Stimulated activated naive B cell treated with anti-CD40 and anti-IgM and Interleukin-4, amounts not matched to agents 10 μg/mL and 1 μg/mL and 100 μg/mL, for 72 hours (primary cell): ENCODE results near the gene C17orf114.

Experiments
- ATAC-seq, 2 donors: fragments of 150-1000 bp; cut with Tn5 transposase; replicated peaks; 2 replicates each; pipeline ENCODE4 v1.10.0; 2021; ENCODE audit warnings: moderate library complexity in 1 of 2
- DNase-seq: peaks from one replicate; pipeline ENCODE4 v3.0.0; 2021
- H3K27ac Mint-ChIP-seq: one replicate; pipeline ENCODE4 v1.8.0; 2022; ENCODE audit warnings: mild to moderate bottlenecking, mixed read lengths
- H3K27me3 Mint-ChIP-seq, 2 donors: one replicate each; pipeline ENCODE4 v1.8.0; 2022; ENCODE audit warnings: mixed read lengths in 2 of 2
- H3K36me3 Mint-ChIP-seq, 2 donors: one replicate each; pipeline ENCODE4 v1.8.0; 2022; ENCODE audit warnings: mixed read lengths in 2 of 2, mild to moderate bottlenecking in 1 of 2
- H3K4me1 Mint-ChIP-seq, 2 donors: one replicate each; pipeline ENCODE4 v1.8.0; 2022; ENCODE audit warnings: mixed read lengths in 2 of 2, mild to moderate bottlenecking in 1 of 2
- H3K4me3 Mint-ChIP-seq, 2 donors: one replicate each; pipeline ENCODE4 v1.8.0; 2022; ENCODE audit warnings: mild to moderate bottlenecking in 2 of 2, mixed read lengths in 2 of 2, moderate library complexity in 1 of 2
- H3K9me3 Mint-ChIP-seq, 2 donors: one replicate each; pipeline ENCODE4 v1.8.0; 2022; ENCODE audit warnings: mixed read lengths in 2 of 2, mild to moderate bottlenecking in 1 of 2

Gene C17orf114

DNA sequence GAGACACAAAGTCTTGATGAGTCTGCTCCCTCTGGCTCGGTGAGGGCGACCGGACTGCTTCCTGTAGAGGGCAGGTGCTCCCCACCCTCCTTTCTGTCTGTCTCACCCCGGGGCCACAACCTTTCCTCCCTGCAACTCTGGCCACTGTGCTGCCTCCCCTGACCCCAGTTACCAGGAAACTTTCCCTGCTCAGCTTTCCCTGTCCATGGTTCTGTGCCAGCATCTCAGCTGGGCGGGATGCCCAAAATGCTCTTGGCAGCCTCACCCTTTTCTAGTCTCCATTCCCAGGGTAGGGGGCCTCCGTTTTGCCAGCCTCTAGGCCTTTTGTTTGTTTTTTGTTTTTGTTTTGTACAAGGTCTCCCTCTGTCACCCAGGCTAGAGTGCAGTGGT is 6.2 kb upstream of the C17orf114 start:
- Mint-ChIP-seq H3K4me3 (peak overlapping the region; percentile 81 to 83), H3K9me3 (no peaks in the 10 kb centered on the region), H3K27me3 (no peaks in the 10 kb centered on the region), H3K27ac (no peak overlapping the region), H3K4me1 (peaks cover 12 to 28% of the 10 kb centered on the region in 2 donors), H3K36me3 (peaks cover 13 to 26% of the 10 kb centered on the region in 2 donors)
- ATAC-seq = no peak
- no peak for DNase-seq

GRCh38 chr17:4807605-4808377 is 5.7 kb upstream of the C17orf114 start:
- Mint-ChIP-seq H3K27me3 (no peaks in the 10 kb centered on the region), H3K27ac (peak overlapping the region; percentile 86), H3K4me3 (peak overlapping the region; percentile 81 to 83), H3K9me3 (no peaks in the 10 kb centered on the region), H3K36me3 (peaks cover 13 to 26% of the 10 kb centered on the region in 2 donors), H3K4me1 (peaks cover 12 to 28% of the 10 kb centered on the region in 2 donors)
- DNase-seq (no peak), ATAC-seq (no peak)

- peaks cover 13 to 21% of the 10 kb centered on the region in 2 donors for H3K36me3 Mint-ChIP-seq
- H3K27me3 Mint-ChIP-seq = no peaks in the 10 kb centered on the region
- ATAC-seq = peak; percentile 97 to 98
- peaks cover 12 to 28% of the 10 kb centered on the region in 2 donors for H3K4me1 Mint-ChIP-seq
- peak within 1 kb of the TSS; percentile 81 to 83 for H3K4me3 Mint-ChIP-seq
- H3K9me3 Mint-ChIP-seq = no peaks in the 10 kb centered on the region
- peak; percentile 80 for DNase-seq
- H3K27ac Mint-ChIP-seq = peak within 1 kb of the TSS; percentile 86
Observed at GRCh38 chr17:4806777-4807604, 4.9 kb upstream of the C17orf114 start, which contains the start of gene PLD2. TSS of gene PLD2 (plus strand) at chr17:4807152. CDS start at chr17:4807773, 621 bp downstream.

GRCh38 chr17:4806456-4806776 is 4.3 kb upstream of the C17orf114 start:
- no peak for DNase-seq

GRCh38 chr17:4800462-4801196 is 1.5 kb downstream of the C17orf114 start:
- H3K4me1 Mint-ChIP-seq = peaks cover 16 to 37% of the 10 kb centered on the region in 2 donors
- H3K4me3 Mint-ChIP-seq = no peak overlapping the region
- ATAC-seq = peak; percentile 53 to 62
- DNase-seq = no peak
- H3K27me3 Mint-ChIP-seq = no peaks in the 10 kb centered on the region
- H3K9me3 Mint-ChIP-seq = no peaks in the 10 kb centered on the region
- H3K36me3 Mint-ChIP-seq = peaks cover 22 to 29% of the 10 kb centered on the region in 2 donors
- peak overlapping the region; percentile 68 for H3K27ac Mint-ChIP-seq

More at GRCh38 chr17:4806456-4806776, 4.3 kb upstream of the C17orf114 start:
- Mint-ChIP-seq H3K36me3 (peaks cover 13 to 19% of the 10 kb centered on the region in 2 donors), H3K9me3 (no peaks in the 10 kb centered on the region), H3K4me1 (peaks cover 12 to 29% of the 10 kb centered on the region in 2 donors), H3K27me3 (no peaks in the 10 kb centered on the region), H3K27ac (peak overlapping the region; percentile 31), H3K4me3 (peak overlapping the region; percentile 63 to 78)
- no peak for ATAC-seq

- Mint-ChIP-seq H3K9me3 (no peaks in the 10 kb centered on the region), H3K27me3 (peaks cover 6 to 11% of the 10 kb centered on the region in 2 donors), H3K4me3 (peak overlapping the region; percentile 96 to 100), H3K4me1 (peaks cover 16 to 38% of the 10 kb centered on the region in 2 donors), H3K27ac (peak overlapping the region; percentile 100), H3K36me3 (peaks cover 22 to 29% of the 10 kb centered on the region in 2 donors)
- peak in 1 of 2 donors; percentile 41 for ATAC-seq
- no peak for DNase-seq
Observed at GRCh38 chr17:4796552-4796920, 5.6 kb downstream of the C17orf114 start.

DNA sequence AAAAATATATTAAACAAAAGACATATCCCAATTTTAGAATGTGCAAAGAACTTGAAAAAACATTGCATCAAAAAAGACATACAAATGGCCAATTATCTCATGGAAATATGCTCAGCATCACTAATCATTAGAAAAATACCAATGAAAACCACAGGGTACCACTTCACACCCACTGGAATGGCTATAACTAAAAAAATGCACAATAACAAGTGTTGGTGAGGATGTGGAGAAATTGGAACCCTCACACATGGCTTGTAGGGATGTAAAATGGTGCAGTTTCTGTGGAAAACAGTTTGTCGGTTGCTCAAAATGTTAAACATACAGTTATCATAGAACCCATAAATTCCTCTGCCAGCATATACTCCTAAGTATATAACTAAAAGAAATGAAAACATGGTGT is 7.0 kb downstream of the C17orf114 start:
- Mint-ChIP-seq H3K4me1 (peaks cover 9 to 36% of the 10 kb centered on the region in 2 donors), H3K27ac (peak overlapping the region; percentile 100), H3K9me3 (no peaks in the 10 kb centered on the region)

DNA sequence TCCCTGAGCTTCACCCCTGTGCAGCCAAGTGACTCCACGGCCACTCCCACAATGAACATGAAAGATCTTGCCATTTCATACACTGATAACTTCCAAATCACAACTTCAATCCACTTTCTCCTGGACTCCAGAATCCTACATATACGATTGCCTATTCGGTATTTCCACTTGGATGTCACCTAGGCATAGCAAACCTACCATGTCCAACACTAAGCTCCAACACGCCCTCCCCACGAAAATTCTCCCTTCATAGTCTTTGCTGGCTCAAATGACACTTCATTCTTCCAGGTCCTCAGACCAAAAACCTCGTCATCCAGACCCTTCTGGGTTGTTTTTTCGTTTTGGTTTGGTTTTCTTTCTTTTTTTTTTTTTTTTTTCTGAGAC is 11.4 kb downstream of the C17orf114 start:
- no peak for ATAC-seq
- Mint-ChIP-seq H3K4me3 (peak overlapping the region; percentile 88 to 96), H3K27me3 (peaks cover 35 to 51% of the 10 kb centered on the region in 2 donors), H3K4me1 (peaks cover 13 to 42% of the 10 kb centered on the region in 2 donors), H3K36me3 (no peaks in the 10 kb centered on the region), H3K9me3 (no peaks in the 10 kb centered on the region), H3K27ac (peak overlapping the region; percentile 88)
- DNase-seq = no peak

More for the DNA sequence above, 7.0 kb downstream of the C17orf114 start:
- ATAC-seq = no peak
- DNase-seq = no peak
- peaks cover 15 to 18% of the 10 kb centered on the region in 2 donors for H3K36me3 Mint-ChIP-seq
- peaks cover 6 to 11% of the 10 kb centered on the region in 2 donors for H3K27me3 Mint-ChIP-seq
- peak overlapping the region in 1 of 2 donors; percentile 96 for H3K4me3 Mint-ChIP-seq

DNA sequence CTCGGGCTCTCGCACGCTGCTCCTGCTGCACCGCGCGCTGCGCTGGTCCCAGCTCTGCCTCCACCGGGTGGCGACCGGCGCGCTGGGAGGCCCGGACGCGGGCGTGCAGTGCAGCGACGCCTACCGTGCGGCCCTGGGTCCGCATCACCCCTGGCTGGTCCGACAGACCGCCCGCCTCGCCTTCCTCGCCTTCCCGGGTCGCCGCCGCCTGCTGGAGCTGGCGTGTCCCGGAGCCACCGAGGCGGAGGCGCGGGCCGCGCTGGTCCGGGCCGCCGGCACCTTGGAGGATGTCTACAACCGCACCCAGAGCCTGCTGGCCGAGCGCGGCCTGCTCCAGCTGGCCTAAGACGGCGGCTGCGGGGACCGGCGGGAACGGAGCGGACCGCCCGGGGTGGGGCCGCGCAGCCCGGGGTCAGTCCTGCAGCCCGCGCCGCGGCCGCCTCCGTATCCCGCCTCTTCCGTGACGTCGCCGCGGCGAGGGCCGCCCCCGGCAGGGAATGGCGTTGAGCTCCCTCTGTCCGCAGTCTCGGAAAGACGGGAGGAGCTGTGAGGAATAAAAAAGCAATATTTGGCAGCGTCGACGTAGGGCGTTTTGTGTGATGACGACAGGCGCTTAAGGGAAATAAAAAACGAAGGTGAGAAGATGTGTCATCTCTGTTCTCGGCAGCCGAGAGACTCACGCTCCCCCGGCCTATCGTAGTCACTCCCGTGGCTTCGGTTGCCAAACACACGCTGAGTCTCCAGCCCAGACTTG is 12.0 kb downstream of the C17orf114 start:
- Mint-ChIP-seq H3K36me3 (no peaks in the 10 kb centered on the region), H3K27me3 (peaks cover 40 to 57% of the 10 kb centered on the region in 2 donors), H3K4me3 (peak overlapping the region; percentile 88 to 96), H3K4me1 (peaks cover 17 to 45% of the 10 kb centered on the region in 2 donors), H3K27ac (peak overlapping the region; percentile 88), H3K9me3 (no peaks in the 10 kb centered on the region)
- ATAC-seq = peak; percentile 95 to 96
- DNase-seq = peak; percentile 78

GRCh38 chr17:4789701-4789950 is 12.5 kb downstream of the C17orf114 start:
- Mint-ChIP-seq H3K27ac (peak overlapping the region; percentile 72), H3K4me1 (peaks cover 17 to 46% of the 10 kb centered on the region in 2 donors), H3K27me3 (peaks cover 40 to 57% of the 10 kb centered on the region in 2 donors), H3K36me3 (no peaks in the 10 kb centered on the region), H3K9me3 (no peaks in the 10 kb centered on the region), H3K4me3 (peak overlapping the region; percentile 88 to 96)
- DNase-seq (no peak), ATAC-seq (no peak)

DNA sequence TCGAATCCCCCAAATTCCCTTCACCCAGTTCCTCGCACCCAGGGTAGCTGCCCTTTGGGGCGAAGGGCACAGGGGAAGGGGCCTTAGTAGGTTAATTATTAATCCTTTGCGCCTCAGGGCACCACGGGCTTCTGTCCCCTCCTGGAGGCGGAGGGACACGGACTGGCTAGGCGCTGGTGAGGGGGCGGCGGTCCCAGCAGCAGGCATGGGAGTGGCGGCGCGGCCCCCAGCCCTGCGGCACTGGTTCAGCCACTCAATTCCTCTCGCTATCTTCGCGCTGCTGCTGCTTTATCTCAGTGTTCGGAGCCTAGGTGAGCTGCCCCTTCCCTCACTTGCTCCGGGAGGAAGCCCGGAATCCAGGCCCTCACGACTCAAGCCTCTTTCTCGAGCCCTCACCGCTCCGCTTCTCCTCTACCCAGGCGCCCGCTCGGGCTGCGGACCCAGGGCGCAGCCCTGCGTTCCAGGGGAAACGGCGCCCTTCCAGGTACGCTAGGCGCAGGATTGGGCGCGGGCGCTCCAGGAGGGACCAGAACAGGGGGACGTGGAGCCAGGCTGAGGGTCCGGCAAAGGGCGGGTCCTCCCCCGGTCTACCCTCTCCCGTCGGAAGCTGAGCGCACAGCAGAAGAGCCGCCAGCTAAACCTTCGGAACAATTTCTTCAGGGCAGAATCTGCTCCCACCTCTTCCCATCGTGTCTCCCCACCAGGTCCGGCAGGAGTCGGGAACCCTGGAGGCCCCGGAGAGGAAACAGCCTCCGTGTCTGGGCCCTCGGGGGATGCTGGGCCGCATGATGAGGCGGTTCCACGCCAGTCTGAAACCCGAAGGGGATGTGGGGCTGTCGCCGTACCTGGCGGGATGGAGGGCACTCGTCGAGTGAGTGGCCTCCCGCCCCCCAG is 13.1 kb downstream of the C17orf114 start, which contains the start of gene GLTPD2:
TSS of gene GLTPD2 (plus strand) at position 158 of the 894 bp plus-strand sequence. CDS start at position 206, 48 bp downstream.
- Mint-ChIP-seq H3K27me3 (peaks cover 40 to 63% of the 10 kb centered on the region in 2 donors), H3K36me3 (no peaks in the 10 kb centered on the region), H3K4me1 (peaks cover 17 to 46% of the 10 kb centered on the region in 2 donors), H3K27ac (peak within 1 kb of the TSS; percentile 79), H3K9me3 (no peaks in the 10 kb centered on the region), H3K4me3 (peak within 1 kb of the TSS; percentile 88 to 96)
- ATAC-seq (no peak), DNase-seq (no peak)

DNA sequence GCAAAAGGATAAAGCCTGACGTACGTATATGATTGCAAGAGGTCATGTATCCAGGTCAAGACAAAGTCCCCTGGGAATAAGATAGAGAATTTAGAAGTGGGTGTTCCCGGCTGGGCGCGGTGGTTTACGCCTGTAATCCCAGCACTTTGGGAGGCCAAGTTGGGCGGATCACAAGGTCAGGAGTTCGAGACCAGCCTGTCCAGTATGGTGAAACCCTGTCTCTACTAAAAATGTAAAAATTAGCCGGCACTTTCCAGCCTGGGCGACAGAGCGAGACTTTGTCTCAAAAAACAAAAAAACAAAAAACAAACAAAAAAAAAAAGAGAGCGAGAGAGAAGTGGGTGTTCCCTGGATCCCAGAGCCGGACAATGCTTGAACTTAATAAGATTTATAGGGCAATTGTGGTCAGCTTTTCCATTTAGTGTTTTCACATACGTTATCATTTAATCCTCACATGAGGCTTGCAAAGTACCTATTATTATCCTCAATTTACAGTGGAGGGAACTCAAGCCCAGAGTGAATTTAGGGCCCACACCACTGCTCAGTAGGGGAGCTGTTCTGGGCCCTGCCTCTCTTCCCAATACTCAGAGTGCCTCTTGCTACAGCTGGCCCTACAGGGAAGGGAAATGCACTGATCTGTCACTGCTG is 13.8 kb downstream of the C17orf114 start:
- no peaks in the 10 kb centered on the region for H3K36me3 Mint-ChIP-seq
- peak overlapping the region; percentile 29 to 36 for H3K4me3 Mint-ChIP-seq
- DNase-seq = no peak
- H3K27ac Mint-ChIP-seq = peak overlapping the region; percentile 79
- no peaks in the 10 kb centered on the region for H3K9me3 Mint-ChIP-seq
- ATAC-seq = no peak
- H3K27me3 Mint-ChIP-seq = peaks cover 41 to 66% of the 10 kb centered on the region in 2 donors
- H3K4me1 Mint-ChIP-seq = peaks cover 17 to 46% of the 10 kb centered on the region in 2 donors
